WTC11 (cell line): Measurements from ENCODE around the gene FNDC1.

Experiments
- AFF4 ChIP-seq: sonication (generic); formaldehyde crosslinking; IDR thresholded peaks from 2 replicates; pipeline ENCODE4 v1.8.1; 2023; ENCODE audit warnings: mild to moderate bottlenecking, missing genetic modification reagents, borderline replicate concordance
- CTCF ChIP-seq: fragments of 200-600 bp; IDR thresholded peaks from 2 replicates; pipeline ENCODE4 v1.8.0; 2022; ENCODE audit warnings: antibody characterized with exemption
- JUN ChIP-seq: sonication (generic); formaldehyde crosslinking; IDR thresholded peaks from 2 replicates; pipeline ENCODE4 v1.8.0; 2023; ENCODE audit warnings: mild to moderate bottlenecking, missing genetic modification reagents

DNA sequence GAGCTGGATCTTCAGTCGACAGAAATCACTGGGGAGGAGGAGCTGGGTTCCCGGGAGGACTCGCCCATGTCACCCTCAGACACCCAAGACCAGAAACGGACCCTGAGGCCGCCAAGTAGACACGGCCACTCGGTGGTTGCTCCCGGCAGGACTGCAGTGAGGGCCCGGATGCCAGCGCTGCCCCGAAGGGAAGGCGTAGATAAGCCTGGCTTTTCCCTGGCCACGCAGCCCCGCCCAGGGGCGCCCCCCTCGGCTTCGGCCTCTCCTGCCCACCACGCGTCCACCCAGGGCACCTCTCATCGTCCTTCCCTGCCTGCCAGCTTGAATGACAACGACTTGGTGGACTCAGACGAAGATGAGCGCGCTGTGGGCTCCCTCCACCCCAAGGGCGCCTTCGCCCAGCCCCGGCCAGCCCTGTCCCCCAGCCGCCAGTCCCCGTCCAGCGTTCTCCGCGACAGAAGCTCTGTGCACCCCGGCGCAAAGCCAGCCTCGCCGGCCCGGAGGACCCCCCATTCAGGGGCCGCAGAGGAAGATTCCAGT is 63.0 kb downstream of the FNDC1 start:
- TF ChIP-seq CTCF = no peak
- no peak for TF ChIP-seq AFF4 (CRISPR knock-in tag)
- no peak for TF ChIP-seq JUN (CRISPR knock-in tag)
